Stomach (tissue), 4 donors: ENCODE results near the gene PALM.

Source experiments
- POLR2A ChIP-seq, 4 donors: fragments of 450-650 bp; IDR thresholded peaks; one replicate each; pipeline ENCODE4 v1.6.1; 2016; ENCODE audit warnings: antibody characterized with exemption in 4 of 4, control low read depth in 2 of 4, mild to moderate bottlenecking in 1 of 4, moderate library complexity in 1 of 4
- POLR2AphosphoS5 ChIP-seq, 3 donors: sonication (generic); formaldehyde crosslinking; IDR thresholded peaks; one replicate each; pipeline ENCODE4 v1.6.1; 2016; ENCODE audit warnings: antibody characterized with exemption in 3 of 3
- TF ChIP-seq, protein P1 (sequence below), 7 experiments: fragments of 450-650 bp in 4 of 7; fragments of 200-600 bp in 3 of 7; sonication (generic) in 3 of 7; IDR thresholded peaks; one replicate each; pipeline ENCODE4 v1.5.1; 2016 to 2019; ENCODE audit warnings: antibody characterized with exemption in 7 of 7, control low read depth in 2 of 7, mild to moderate bottlenecking in 1 of 7

DNA sequence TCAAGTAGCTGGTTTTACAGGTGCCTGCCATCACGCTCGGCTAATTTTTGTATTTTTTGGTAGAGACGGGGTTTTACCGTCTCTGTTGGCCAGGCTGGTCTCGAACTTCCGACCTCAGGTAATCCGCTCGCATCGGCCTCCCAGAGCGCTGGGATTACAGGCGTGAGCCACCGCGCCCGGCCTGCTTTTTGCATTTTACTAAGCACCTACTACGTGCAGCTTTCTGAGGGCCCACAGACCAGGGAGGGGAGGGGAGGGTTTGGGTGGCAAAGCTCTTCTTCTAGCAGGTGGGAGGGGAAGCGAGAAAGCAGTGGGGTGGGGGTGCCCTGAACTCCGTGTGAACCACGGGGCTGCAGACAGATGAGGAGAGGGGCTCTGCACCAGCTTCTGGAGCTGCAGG, 15.0 kb downstream of the PALM start:
- TF ChIP-seq, protein P1, sequence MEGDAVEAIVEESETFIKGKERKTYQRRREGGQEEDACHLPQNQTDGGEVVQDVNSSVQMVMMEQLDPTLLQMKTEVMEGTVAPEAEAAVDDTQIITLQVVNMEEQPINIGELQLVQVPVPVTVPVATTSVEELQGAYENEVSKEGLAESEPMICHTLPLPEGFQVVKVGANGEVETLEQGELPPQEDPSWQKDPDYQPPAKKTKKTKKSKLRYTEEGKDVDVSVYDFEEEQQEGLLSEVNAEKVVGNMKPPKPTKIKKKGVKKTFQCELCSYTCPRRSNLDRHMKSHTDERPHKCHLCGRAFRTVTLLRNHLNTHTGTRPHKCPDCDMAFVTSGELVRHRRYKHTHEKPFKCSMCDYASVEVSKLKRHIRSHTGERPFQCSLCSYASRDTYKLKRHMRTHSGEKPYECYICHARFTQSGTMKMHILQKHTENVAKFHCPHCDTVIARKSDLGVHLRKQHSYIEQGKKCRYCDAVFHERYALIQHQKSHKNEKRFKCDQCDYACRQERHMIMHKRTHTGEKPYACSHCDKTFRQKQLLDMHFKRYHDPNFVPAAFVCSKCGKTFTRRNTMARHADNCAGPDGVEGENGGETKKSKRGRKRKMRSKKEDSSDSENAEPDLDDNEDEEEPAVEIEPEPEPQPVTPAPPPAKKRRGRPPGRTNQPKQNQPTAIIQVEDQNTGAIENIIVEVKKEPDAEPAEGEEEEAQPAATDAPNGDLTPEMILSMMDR (IDR thresholded peaks at IDR 0.05), result no peak
- TF ChIP-seq POLR2AphosphoS5 (IDR thresholded peaks at IDR 0.05) (no peak), POLR2A (IDR thresholded peaks at IDR 0.05) (no peak)
